Upper lobe of right lung (tissue), 1 donor: Measurements from ENCODE around the gene HDAC9. TPM values are rescaled to one million over a fixed set of nuclear protein-coding genes. Genes with fewer than 3 reads are reported as not detected.

ENCODE experiments used
- ATAC-seq: fragments of 200-7000 bp; cut with Tn5 transposase; one replicate; pipeline ENCODE4 v1.9.1; 2020; ENCODE audit warnings: mild to moderate bottlenecking, moderate library complexity
- DNase-seq: peaks from one replicate; pipeline ENCODE4 v3.0.0-alpha.2; 2020
- H3K27ac ChIP-seq: fragments of 200-600 bp; one replicate; pipeline ENCODE4 v1.8.0; 2022
- H3K27me3 ChIP-seq: fragments of 200-600 bp; one replicate; pipeline ENCODE4 v1.8.0; 2022; ENCODE audit warnings: mild to moderate bottlenecking
- H3K36me3 ChIP-seq: fragments of 200-600 bp; one replicate; pipeline ENCODE4 v1.8.0; 2022
- H3K4me1 ChIP-seq: fragments of 200-600 bp; one replicate; pipeline ENCODE4 v1.8.0; 2022
- H3K4me3 ChIP-seq: fragments of 200-600 bp; one replicate; pipeline ENCODE4 v1.8.0; 2022; ENCODE audit warnings: mild to moderate bottlenecking
- H3K9me3 ChIP-seq: fragments of 200-600 bp; one replicate; pipeline ENCODE4 v1.8.0; 2022
- intact Hi-C: fragments of 100-400 bp; cut with DNase I; formaldehyde crosslinking; loops from one replicate; pipeline ENCODE4 v1.11.0; 2022
- total RNA-seq: library from RNA; stranded (reverse); fragmentation: NEBNext Ultra II Directional; extraction: Animal tissue kit (Norgen Biotek cat#: 25700); gene quantifications from one replicate; pipeline ENCODE4 v1.2.1, GENCODE V29; 2021
- TF ChIP-seq, protein P1 (sequence below): fragments of 200-600 bp; IDR thresholded peaks from one replicate; pipeline ENCODE4 v1.8.0; 2022; ENCODE audit warnings: antibody characterized with exemption
- donor health status: DM: no; HTN: yes; CAD: no; lungs with severe emphysema.

The HDAC9 gene
- total RNA-seq, 1 donor from 2014 or later, result 52.4 TPM

- DNase-seq (no peak), ATAC-seq (no peak)
- no peak overlapping the region for H3K27ac ChIP-seq
- no peaks in the 10 kb centered on the region for H3K36me3 ChIP-seq
- H3K4me1 ChIP-seq, result peaks cover 3% of the 10 kb centered on the region
- intact Hi-C loops, result no loop called here
- H3K9me3 ChIP-seq, result no peaks in the 10 kb centered on the region
- no peaks in the 10 kb centered on the region for H3K27me3 ChIP-seq
- no peak overlapping the region for H3K4me3 ChIP-seq
- TF ChIP-seq, protein P1, sequence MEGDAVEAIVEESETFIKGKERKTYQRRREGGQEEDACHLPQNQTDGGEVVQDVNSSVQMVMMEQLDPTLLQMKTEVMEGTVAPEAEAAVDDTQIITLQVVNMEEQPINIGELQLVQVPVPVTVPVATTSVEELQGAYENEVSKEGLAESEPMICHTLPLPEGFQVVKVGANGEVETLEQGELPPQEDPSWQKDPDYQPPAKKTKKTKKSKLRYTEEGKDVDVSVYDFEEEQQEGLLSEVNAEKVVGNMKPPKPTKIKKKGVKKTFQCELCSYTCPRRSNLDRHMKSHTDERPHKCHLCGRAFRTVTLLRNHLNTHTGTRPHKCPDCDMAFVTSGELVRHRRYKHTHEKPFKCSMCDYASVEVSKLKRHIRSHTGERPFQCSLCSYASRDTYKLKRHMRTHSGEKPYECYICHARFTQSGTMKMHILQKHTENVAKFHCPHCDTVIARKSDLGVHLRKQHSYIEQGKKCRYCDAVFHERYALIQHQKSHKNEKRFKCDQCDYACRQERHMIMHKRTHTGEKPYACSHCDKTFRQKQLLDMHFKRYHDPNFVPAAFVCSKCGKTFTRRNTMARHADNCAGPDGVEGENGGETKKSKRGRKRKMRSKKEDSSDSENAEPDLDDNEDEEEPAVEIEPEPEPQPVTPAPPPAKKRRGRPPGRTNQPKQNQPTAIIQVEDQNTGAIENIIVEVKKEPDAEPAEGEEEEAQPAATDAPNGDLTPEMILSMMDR, result no peak
These were observed 394.6 kb downstream of the HDAC9 start for GRCh38 chr7:18890134-18890533.

DNA sequence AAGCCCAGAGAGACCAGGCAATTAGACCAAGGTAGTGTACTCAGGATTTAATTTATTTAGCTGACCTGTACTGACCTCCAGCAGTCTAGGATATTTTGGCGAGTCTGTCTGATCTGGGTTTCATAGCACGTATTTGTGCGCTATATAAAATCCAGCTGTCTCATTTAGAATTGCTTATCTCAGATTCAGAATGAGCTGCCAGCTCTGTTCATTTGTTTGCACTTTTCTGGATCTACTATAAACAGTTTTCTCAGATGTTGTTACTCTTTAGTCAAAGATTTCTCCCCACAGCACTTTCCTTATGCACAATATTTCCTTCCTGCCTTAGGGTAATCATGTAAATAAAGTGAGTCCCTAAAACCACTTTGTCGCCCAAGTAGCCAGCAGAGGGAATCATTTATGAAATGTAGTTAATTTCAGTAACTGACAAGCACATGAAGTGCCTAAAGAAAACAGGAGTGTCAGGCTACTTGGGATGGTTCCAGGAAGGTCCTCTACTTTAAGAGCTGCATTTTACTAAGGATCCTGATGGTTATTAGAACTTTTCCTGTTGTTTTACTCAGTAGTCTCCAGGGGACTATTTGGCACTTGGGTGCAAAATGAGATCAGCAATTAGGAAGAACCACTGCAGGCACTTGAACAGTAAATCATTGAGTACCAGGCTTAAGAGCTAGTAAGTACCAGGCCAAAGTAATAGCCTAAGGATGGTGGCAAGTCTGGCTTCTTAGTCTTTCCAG is 395.5 kb downstream of the HDAC9 start:
- H3K4me3 ChIP-seq, result no peak overlapping the region
- intact Hi-C loops, result no loop called here
- H3K27ac ChIP-seq, result no peak overlapping the region
- peaks cover 3% of the 10 kb centered on the region for H3K4me1 ChIP-seq
- ATAC-seq (peak; percentile 46), DNase-seq (no peak)
- TF ChIP-seq, protein P1, result no peak
- H3K9me3 ChIP-seq, result no peaks in the 10 kb centered on the region
- no peaks in the 10 kb centered on the region for H3K36me3 ChIP-seq
- H3K27me3 ChIP-seq, result no peaks in the 10 kb centered on the region

GRCh38 chr7:18893156-18893555 is 397.6 kb downstream of the HDAC9 start:
- peaks cover 3% of the 10 kb centered on the region for H3K4me1 ChIP-seq
- H3K36me3 ChIP-seq, result no peaks in the 10 kb centered on the region
- TF ChIP-seq, protein P1, result no peak
- H3K27me3 ChIP-seq, result no peaks in the 10 kb centered on the region
- ATAC-seq (no peak), DNase-seq (no peak)
- no peak overlapping the region for H3K27ac ChIP-seq
- intact Hi-C loops, result no loop called here
- no peak overlapping the region for H3K4me3 ChIP-seq
- H3K9me3 ChIP-seq, result no peaks in the 10 kb centered on the region

DNA sequence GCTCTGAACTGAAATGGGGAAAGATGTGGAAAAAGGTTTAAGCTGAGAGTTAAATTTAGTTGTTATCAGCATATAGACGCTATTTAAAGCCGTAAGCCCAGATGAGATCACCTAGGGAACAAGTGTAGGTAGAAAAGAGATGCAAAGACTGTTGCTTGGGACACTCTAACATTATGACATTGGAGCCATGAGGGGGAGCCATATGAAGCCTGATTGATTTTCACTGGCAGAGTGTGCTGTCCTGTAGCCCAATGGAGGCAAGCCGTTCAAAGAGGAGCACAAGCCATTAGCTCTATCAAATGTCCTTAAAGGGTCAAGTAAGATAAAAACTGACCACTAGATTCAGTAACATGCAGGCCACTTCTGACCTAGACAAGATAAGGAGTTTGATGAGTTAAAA is 398.6 kb downstream of the HDAC9 start:
- ATAC-seq (no peak), DNase-seq (no peak)
- H3K36me3 ChIP-seq, result no peaks in the 10 kb centered on the region
- peaks cover 3% of the 10 kb centered on the region for H3K4me1 ChIP-seq
- intact Hi-C loops, result no loop called here
- H3K4me3 ChIP-seq, result no peak overlapping the region
- TF ChIP-seq, protein P1, result no peak
- H3K27ac ChIP-seq, result no peak overlapping the region
- no peaks in the 10 kb centered on the region for H3K9me3 ChIP-seq
- H3K27me3 ChIP-seq, result no peaks in the 10 kb centered on the region

GRCh38 chr7:18895456-18895855 is 399.9 kb downstream of the HDAC9 start:
- Histone ChIP-seq H3K27me3 (no peaks in the 10 kb centered on the region), H3K36me3 (no peaks in the 10 kb centered on the region), H3K27ac (no peak overlapping the region), H3K9me3 (no peaks in the 10 kb centered on the region), H3K4me1 (peaks cover 3% of the 10 kb centered on the region), H3K4me3 (no peak overlapping the region)
- ATAC-seq, result no peak
- TF ChIP-seq, protein P1, result no peak
- intact Hi-C loops, result no loop called here
- DNase-seq, result no peak
